ENCODE measurements around the gene MAPK8IP3. TPM values are rescaled to one million over a fixed set of nuclear protein-coding genes. Genes with fewer than 3 reads are reported as not detected.

MAPK8IP3 gene
- total RNA-seq, 1 donor from 2014 or later = 32.6 TPM

DNA sequence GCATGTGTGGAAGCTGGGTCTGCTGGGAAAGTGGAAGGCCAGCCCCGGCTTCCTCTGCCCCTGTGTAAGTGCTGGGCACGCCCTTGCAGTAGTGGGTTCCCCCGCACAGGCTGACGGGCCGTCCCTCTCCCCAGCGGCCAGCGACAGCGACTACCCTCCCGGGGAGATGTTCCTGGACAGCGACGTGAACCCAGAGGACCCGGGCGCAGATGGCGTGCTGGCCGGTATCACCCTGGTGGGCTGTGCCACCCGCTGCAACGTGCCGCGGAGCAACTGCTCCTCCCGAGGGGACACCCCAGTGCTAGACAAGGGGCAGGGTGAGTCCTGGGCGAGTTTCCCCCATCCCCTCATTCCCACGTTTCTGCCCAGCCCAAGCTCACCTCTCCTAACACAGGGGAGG, 59.8 kb downstream of the MAPK8IP3 start:
- H3K36me3 ChIP-seq (ENCODE audit: control insufficient read depth, insufficient read depth, low read length) = peaks cover 2% of the 10 kb centered on the region
- no peak for DNase-seq (ENCODE audit: low read depth)
- no peak overlapping the region for H3K4me3 ChIP-seq (ENCODE audit: low read depth, low read length)
- TF ChIP-seq CTCF (IDR thresholded peaks at IDR 0.05; ENCODE audit: insufficient read depth, low read length, poor library complexity, severe bottlenecking) = no peak
- no peaks in the 10 kb centered on the region for H3K27me3 ChIP-seq (ENCODE audit: control insufficient read depth, insufficient read depth, low read length)

DNA sequence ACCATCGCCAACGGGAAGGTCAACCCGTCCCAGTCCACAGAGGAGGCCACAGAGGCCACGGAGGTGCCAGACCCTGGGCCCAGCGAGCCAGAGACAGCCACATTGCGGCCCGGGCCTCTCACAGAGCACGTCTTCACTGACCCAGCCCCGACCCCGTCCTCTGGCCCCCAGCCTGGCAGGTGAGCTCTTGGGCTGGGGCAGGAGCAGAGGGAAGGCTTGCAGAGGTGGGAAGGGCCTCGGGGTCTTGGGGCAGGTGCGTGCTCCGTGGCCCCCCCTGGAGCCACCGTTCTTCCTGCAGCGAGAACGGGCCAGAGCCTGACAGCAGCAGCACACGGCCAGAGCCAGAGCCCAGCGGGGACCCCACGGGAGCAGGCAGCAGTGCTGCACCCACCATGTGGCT, 60.2 kb downstream of the MAPK8IP3 start:
- H3K27me3 ChIP-seq (ENCODE audit: control insufficient read depth, insufficient read depth, low read length) = no peaks in the 10 kb centered on the region
- no peak overlapping the region for H3K4me3 ChIP-seq (ENCODE audit: low read depth, low read length)
- no peak for DNase-seq (ENCODE audit: low read depth)
- TF ChIP-seq CTCF (IDR thresholded peaks at IDR 0.05; ENCODE audit: insufficient read depth, low read length, poor library complexity, severe bottlenecking) = no peak
- peaks cover 2% of the 10 kb centered on the region for H3K36me3 ChIP-seq (ENCODE audit: control insufficient read depth, insufficient read depth, low read length)

GRCh38 chr16:1766701-1767100, 60.7 kb downstream of the MAPK8IP3 start:
- no peaks in the 10 kb centered on the region for H3K27me3 ChIP-seq (ENCODE audit: control insufficient read depth, insufficient read depth, low read length)
- no peak for DNase-seq (ENCODE audit: low read depth)
- peaks cover 2% of the 10 kb centered on the region for H3K36me3 ChIP-seq (ENCODE audit: control insufficient read depth, insufficient read depth, low read length)
- TF ChIP-seq CTCF (IDR thresholded peaks at IDR 0.05; ENCODE audit: insufficient read depth, low read length, poor library complexity, severe bottlenecking) = no peak
- no peak overlapping the region for H3K4me3 ChIP-seq (ENCODE audit: low read depth, low read length)

GRCh38 chr16:1767116-1767994, 61.4 kb downstream of the MAPK8IP3 start:
- Histone ChIP-seq H3K36me3 (ENCODE audit: control insufficient read depth, insufficient read depth, low read length) (peaks cover 2% of the 10 kb centered on the region), H3K4me3 (ENCODE audit: low read depth, low read length) (no peak overlapping the region), H3K27me3 (ENCODE audit: control insufficient read depth, insufficient read depth, low read length) (no peaks in the 10 kb centered on the region)
- no peak for DNase-seq (ENCODE audit: low read depth)
- no peak for TF ChIP-seq CTCF (IDR thresholded peaks at IDR 0.05; ENCODE audit: insufficient read depth, low read length, poor library complexity, severe bottlenecking)

DNA sequence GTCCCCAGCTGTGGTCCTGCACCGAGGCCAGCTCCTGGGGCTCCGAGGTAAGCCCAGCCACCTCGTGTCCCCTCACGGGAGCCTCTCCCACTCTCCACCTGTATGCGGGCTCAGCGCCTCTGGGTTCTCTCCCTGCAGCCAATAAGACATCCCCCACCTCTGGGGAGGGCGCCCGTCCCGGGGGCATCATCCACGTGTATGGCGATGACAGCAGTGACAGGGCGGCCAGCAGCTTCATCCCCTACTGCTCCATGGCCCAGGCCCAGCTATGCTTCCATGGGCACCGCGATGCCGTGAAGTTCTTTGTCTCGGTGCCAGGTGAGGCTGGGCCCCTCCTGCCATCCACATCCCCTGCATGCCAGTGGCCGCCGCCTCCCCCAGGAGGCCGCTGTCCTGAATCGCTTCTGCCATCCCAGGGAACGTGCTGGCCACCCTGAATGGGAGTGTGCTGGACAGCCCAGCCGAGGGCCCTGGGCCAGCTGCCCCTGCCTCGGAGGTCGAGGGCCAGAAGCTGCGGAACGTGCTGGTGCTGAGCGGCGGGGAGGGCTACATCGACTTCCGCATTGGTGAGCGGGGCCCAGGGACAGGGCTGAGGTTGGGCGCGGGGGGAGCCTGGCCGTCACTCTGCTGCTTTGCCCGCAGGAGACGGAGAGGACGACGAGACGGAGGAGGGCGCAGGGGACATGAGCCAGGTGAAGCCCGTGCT, 62.2 kb downstream of the MAPK8IP3 start:
- no peak overlapping the region for H3K4me3 ChIP-seq (ENCODE audit: low read depth, low read length)
- H3K27me3 ChIP-seq (ENCODE audit: control insufficient read depth, insufficient read depth, low read length) = no peaks in the 10 kb centered on the region
- no peak for TF ChIP-seq CTCF (IDR thresholded peaks at IDR 0.05; ENCODE audit: insufficient read depth, low read length, poor library complexity, severe bottlenecking)
- H3K36me3 ChIP-seq (ENCODE audit: control insufficient read depth, insufficient read depth, low read length) = peaks cover 2% of the 10 kb centered on the region
- no peak for DNase-seq (ENCODE audit: low read depth)
